COLO668 (cell line): Measurements from ENCODE around the gene TTC12.

Experiments
- DNase-seq: peaks from one replicate; lab custom pipeline; 2025; ENCODE audit not compliant: unreplicated experiment; lab: John Stamatoyannopoulos, UW

The TTC12 gene

DNA sequence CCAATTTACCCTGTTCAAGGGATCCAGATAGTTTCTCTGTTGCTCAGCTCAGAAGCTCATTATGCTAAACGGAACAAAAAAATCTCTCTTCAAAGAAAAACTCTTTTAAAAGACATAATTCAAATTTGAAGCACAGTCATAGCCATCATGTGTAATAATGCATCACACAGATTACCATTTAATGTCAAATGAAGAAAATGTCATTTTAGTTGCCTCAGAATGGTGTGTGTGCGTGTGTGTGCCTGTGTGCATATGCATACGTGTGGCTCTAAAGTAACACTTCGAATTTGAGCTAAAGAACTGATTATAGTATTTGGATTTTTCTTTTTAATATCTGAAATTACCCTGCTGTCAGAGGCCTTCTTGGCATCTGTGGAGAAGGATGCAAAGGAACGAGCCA lies 9.9 kb downstream of the TTC12 start:
- DNase-seq = no peak

DNA sequence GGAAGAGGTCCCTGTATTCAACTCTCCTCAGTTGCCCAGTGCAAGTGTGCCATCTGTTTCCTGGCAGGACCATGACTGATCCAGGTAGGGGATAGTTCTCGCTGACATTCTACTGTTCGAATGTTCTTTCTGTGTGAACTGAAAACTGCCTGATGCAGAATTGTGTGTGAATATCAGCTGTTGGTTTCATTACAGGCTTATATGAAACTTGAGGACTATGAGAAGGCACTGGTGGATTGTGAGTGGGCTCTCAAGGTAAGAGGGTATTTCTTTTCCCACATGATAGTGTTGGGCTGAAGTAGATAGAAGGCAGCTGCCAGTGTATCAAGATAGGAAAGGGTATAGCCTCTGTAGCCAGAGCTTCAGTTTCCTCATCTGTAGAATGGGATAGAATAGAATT lies 15.3 kb downstream of the TTC12 start:
- no peak for DNase-seq

DNA sequence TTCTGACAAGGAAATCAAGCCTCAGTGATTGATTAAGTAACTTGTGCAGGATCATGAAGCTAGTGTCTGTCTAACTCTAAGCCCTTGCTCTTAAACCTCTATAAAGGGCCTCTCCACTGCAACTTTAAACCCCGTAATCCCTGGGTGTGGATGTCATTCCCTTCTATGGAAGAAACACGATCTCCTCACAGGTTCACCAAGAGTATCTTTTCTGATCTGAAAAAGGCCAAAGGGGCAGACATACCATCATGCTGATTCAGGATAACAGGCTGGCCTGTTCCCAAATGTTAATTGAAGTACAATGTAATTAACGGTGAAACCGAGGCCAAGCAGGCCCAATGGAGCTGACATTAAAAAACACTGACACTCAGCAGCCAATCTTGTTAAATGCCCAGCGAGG lies 17.1 kb downstream of the TTC12 start:
- no peak for DNase-seq

DNA sequence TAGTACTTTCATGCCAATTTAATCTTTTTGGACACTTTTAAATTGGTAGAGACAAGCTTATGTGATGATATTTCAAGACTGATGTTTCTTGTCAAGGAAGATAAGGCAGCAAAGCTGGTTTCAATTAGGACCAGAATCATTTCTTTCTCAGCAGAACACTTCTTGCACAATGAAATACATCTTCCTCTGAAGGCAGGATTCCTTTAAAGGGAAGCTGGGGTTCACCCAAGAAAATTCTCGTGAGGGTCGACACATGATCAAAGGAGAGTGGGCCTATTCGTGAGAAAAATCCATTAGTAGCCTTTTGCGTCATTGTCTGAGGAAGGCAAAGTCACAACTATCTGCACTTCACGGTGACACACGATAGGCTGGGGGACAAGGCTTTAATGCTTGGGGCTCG lies 17.6 kb downstream of the TTC12 start:
- DNase-seq = no peak

DNA sequence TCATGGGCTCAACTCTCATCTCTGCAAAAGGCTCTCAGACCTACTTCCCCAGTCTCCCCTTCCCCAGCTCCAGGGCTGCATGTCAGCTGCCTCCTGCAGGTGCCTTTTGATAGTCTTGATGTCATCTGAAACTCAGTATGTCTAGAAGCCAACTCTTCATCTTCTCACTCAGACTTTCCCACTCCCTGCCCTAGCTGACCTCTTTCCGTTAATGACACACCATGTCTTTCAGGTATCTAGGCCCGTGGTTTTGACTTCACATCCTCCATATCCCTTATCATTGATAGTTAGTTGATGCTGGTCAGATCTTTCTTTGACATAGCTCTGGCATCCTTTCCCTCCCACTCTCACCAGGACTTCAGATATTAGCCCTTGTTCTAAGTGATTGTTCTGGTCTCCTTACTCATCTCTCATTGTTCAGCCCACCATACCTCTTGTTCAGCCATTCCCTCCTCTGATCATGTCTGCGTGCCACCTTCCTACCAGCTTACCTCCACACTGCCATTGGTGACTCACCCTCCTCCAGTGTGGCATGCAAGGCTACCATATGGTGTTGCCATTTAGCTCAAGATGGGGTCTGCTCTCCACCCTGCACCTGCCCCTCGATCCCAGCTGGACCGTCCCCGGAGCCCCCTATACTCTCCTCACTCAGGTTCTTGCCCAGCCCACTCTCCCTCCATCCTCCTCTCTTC lies 18.4 kb downstream of the TTC12 start:
- DNase-seq = no peak

DNA sequence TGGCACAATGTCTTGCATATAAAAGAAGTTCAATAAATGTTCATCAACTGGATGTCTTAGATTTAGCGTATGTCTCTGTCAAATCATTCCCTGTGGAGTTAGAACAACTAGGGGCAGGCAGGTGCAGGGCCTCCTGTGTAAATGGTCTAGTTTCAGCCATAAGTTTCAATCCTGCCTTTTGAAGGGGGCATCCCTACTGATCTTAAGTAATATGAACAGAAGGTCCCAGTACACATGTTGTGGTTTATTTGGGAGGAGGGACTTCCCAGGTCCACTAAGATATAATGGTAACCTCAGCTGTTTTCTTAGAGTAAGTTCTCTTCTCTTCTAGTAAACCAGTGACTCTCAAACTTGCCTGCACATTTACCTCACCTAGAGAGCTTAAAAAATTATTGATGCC lies 19.8 kb downstream of the TTC12 start:
- DNase-seq = no peak

DNA sequence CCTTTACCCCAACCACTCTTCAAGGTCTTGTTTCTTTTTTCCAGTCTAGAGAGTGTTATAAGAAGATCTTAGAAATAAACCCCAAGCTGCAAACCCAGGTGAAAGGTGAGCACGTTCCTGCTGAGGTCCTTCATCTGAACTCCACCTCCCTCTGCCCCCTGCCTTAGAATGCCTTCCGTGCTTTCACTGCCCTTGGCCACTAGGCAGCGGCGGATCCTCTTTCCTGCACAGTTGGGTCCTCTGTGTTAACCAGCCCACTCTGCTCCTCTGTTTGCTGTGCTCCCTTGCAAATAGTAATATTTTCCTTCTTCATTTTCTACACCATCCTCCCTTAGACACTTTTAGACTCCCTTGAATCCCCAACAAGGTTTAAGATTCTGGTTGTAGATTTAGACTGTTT lies 24.3 kb downstream of the TTC12 start:
- peak; percentile 15 for DNase-seq

DNA sequence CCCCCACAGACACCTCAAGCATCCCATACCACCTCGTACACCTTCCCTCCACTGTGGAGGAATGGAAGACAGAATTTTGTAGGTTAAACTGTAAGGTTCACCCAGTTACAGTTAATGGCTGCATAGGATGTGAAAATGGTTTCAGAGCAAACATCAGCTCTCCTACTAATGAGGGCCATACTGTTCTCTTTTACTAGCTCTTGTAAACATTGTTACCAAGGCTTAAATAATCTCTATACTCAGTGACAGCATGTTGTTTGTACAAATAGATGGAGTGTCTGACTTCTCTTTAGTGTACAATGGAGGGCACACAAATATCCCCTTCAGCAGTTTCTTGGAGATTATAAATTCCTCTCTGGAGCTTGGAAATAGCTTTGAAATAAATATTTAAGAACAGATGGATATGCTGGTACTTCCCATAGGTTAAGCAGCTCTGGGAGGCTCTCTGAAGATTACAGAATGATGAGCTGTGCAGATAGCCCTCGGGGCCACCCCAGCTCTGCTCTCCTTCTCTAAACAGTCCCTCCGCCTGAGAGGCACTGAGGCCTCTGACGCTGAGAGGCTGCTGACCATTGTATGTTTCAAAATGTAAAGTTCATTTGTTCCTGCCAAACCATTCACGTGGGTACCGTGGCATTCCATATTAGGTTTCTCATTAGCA lies 25.7 kb downstream of the TTC12 start:
- DNase-seq = peak; percentile 72

DNA sequence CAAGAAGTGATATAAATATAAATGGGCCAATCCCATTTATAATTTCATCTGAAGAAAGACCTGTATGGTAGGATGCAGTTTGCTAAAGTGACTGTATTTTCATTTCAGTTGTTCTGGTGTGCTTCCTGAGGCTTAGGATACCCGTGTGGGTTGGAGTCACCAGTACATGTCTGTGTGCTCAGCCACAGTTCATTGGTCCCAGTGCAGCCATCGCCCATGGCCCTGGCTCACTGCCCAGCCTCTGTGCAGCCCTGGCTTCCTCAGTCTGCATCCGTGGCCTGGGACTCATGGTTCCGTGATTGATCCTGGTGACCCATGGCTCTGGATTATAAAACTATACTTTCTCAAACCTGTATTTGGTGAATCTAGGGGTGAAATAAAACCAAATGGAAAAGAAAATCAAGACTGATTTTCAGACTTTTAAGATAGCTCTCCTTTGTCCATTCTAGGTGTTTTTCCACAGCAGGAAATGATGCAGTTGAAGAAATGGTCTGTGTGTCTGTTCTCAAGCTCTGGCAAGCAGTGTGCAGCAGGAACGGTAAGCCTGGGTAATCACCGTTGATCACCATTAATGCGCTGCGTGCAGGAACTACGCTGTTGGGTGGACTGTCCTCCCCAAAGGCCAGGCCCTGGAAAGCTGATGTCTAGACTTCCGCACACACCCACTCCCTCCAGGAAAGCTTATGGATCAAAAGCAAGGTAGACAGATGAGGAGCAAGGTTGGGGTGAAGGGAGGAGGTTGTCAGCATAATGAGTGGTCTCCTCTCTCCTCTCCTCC lies 27.2 kb downstream of the TTC12 start:
- DNase-seq = peak; percentile 80

DNA sequence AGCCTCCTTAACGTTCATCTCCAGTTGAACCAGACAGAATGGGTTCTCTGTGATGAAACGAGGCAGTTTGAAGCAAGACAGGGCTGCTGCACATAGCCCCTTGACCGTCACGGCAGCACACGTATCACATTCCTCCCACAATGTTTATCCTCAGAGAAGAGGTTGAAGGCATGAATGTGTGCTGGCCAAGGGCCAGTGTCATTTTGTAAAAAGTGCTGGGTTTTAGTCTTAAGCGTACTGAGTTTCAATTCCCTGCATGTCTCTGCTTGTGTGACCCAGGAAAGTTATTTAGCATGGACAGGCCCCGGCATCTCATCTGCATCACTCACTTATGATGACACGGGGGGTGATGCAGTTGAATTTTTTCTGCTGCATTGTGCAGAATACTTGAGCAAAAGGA lies 31.6 kb downstream of the TTC12 start:
- no peak for DNase-seq

DNA sequence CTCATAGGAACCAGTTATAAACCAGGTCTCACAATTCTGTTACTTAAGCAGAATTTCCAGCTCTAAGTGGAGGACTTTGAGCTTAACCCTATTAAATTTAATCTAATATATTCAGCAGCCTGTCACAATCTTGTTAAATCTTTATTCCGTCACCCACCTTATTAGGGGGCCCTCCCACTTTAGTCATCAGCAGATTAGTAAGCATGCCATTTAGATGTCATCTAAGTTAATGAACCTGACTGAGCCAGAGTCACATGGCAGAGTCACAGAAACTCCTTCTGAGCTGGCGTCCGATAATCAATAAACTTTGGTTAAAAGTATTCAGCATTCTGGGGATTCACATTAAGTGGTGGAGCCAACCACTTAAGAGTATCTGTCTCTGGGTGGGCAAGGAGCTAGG lies 35.1 kb downstream of the TTC12 start:
- no peak for DNase-seq

DNA sequence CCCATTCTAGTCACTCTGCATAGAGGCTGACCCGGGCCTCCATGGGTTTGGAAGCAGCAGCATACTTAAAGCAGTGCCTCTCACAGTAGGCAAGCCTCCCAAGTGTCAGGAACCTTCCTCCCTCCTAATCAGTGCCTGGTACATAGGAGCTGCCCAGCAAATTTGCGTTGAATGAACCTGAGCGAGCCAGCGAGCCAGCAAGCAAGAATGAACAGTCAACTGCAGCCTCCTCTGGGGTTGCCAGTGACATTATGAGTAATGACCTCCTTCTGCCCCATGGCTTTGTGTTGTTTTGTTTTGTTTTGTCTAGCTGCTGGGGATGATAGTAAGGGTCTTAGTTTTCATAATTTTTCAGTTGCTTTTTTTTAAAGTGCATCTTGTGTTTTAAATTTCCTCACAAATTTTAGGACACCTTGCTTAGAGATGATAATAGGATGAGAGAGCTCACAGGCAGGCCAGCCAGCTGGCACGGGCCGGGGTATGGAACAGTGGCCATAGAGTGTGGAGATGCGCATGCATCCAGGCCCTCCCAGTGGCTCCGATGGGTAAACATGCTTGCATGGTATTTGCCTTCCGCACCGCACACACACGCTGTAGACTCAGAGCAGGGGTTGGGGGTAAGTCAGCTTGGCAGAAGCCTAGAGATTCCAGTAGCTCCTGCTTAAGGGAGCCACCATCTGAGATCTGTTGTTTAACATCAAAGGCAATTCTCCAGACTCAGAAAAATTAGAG lies 36.1 kb downstream of the TTC12 start:
- DNase-seq = peak; percentile 71

DNA sequence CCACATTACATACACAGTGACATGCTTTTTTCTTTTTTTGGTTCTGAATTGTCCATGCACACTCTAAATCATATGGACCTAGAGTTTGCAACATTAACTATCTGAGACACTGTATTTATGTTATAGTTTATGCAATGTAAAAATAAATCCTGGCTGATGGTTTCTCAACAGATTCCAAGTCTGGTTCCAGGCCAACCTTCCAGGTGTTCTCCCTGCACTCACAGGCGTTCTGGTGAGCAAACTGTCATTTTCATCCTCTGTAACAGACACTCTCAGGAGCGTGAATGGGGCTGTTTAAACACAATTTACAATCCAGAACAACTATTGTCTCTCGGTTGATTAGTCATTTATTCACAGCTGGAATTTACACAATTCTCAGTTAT lies 36.7 kb downstream of the TTC12 start:
- DNase-seq = peak; percentile 49

DNA sequence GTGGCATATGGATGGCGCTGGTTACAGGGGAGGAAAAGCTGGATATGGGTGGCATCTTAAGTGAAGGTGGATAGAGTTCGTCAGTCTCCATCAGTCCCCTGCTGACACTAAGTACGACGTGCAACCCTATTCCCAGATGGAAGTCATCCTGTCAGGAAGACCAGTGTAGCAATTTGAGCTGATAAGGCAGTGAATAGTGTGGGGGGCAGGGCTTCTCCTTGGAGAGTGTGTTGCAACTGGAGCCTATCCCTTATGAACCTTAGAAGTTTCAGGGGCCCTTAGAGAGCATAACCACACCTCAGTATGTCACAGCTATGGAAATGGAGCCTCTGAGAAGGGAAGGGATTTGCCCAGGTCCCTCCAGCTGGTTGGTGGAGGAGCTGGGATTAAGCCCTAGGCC lies 37.1 kb downstream of the TTC12 start:
- peak; percentile 49 for DNase-seq

DNA sequence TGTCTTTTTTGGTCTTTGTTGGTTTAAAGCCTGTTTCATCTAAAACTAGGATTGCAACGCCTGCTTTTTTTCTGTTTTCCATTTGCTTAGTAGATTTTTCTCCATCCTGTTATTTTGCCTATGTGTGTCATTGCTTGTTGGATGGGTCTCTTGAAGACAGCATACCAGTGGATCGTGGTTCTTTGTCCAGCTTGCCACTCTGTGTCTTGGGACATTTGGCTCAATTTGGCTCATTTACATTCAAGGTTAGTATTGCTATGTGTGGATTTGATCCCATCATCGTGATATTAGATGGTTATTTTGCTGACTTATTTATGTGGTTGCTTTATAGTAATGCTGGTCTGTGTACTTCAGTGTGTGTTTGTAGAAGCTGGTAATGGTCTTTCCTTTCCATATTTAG lies 41.8 kb downstream of the TTC12 start:
- DNase-seq = no peak

DNA sequence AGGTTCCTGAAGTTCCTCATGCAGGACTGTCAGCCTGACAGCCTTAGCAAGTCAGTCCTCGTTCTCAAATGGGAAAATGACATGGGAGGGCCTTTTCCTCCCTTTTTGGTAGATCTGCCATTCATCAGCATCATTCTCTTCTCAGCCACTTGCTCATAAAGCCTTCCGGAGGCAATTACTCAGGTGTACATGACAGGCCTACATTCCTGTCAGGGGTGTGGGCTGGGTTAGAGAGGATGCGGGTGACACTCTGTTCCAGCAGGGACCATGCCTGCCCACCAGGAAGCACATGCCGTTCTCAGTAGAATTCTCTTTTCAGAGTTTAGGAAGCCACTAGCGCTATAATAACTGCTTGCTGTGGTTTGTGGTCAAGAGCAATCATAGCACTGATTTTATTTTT lies 49.0 kb downstream of the TTC12 start:
- no peak for DNase-seq

DNA sequence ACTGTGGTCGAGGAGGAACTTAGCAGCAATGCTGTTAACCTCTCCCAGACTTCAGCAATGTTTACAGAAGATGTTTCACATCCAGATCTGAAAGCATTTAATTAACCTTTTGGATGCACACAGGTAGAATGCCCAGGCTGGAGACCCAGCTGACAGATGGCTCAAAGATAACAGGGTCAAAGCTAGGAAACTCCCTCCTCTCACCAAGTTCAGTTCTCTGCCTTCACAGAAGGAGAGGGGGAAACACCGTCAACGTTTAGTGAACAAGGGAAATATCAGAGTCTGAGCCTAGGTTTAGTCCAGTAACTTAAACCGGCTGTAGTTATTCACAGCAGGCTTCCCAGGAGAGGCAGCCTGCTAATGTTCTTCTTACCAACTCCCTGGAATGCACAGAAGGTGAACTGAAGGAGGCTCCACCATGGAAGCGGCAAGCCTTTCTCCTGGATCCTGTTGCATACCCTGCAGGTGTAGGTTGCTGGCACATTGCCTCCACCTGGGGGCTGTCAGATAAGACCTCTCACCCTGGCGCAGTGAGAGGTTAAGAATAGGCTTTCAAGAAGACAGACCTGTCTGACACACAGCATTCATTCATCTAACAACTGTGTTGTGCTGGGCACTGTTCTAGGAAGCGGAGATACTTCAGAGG lies 49.7 kb downstream of the TTC12 start:
- DNase-seq = no peak

DNA sequence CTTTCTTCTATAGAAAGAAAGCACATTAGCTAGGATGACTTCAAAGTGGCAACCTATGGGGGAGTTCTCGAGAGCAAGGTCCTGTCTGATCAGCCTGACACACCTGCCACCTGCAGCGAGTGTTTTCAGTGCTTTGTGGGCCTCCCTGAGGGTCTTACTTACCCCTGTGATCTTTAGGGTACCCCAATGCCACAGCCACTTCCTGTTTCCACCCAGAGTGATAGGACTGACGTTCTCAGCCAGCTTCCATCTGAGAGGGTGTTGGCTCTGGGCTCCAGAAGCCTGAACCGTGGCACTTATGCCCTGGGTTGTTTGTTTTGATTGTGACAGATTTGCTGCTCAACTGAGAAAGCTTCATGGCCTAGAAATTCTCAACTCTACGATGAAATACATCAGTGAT lies 51.5 kb downstream of the TTC12 start:
- DNase-seq = no peak

DNA sequence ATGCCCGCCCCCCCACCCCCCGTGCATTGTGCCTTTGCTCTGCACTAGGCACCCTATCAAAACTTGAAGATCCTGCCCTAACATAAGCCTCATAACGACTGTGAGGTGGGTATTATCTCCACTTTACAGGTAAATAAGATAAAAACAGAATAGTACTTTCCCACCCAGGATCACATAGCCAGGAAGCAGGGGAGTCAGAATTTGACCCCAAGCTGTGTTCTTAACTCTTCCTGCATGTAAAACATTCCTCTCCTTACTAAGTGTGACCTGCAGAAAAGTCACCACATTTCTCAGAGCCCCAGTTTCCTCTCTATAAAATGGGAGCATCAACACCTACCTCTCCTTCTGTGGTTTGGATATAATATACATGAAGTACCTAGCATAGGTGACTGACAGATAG lies 55.0 kb downstream of the TTC12 start:
- no peak for DNase-seq

DNA sequence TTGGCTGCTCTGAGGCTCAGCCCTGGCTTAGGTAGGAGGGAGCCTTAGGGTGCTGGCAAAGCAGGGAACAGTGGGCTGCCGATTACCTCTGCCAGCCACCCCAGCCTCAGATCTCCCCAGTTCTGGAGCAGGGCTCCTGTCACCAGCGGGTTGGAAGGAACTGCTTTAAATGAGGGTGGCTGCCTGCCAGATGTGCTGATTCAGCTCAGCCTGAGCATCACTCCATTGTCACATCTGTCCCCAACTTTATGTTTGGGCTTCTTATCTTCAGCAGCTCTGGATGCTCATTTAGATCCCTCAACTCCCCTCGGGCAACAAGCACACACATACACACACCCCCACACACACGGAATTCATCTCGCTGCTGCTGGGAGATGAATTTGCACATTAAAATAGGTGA lies 56.3 kb downstream of the TTC12 start:
- DNase-seq = no peak

DNA sequence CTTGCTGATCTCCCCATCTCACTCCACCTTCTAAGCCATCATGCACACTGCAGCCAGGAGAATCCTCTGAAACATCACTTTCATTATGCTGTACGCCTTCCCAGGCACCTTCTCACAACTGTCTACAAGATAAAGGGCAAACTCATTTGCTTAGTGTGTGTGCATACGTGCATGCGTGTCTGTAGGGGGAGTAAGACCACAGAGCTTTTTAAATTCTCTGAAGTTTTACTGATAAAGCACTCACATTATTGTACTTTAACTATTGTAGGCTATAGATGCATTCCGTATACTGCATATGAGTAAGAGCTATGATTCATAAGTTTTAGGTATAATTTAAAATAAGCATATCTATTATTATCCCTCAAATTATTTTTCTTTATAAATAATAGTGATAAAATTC lies 57.9 kb downstream of the TTC12 start:
- no peak for DNase-seq
